ENCODE data around the gene PACSIN2.

- no peak for TF ChIP-seq POLR2A (IDR thresholded peaks at IDR 0.05)
- no peak for TF ChIP-seq POLR2AphosphoS5 (IDR thresholded peaks at IDR 0.05)
- TF ChIP-seq, protein P1, sequence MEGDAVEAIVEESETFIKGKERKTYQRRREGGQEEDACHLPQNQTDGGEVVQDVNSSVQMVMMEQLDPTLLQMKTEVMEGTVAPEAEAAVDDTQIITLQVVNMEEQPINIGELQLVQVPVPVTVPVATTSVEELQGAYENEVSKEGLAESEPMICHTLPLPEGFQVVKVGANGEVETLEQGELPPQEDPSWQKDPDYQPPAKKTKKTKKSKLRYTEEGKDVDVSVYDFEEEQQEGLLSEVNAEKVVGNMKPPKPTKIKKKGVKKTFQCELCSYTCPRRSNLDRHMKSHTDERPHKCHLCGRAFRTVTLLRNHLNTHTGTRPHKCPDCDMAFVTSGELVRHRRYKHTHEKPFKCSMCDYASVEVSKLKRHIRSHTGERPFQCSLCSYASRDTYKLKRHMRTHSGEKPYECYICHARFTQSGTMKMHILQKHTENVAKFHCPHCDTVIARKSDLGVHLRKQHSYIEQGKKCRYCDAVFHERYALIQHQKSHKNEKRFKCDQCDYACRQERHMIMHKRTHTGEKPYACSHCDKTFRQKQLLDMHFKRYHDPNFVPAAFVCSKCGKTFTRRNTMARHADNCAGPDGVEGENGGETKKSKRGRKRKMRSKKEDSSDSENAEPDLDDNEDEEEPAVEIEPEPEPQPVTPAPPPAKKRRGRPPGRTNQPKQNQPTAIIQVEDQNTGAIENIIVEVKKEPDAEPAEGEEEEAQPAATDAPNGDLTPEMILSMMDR (IDR thresholded peaks at IDR 0.05), result no peak
Measured at GRCh38 chr22:42951093-42951710, 63.7 kb downstream of the PACSIN2 start.
